MM.1S (cell line): Measurements from ENCODE around the gene PLPP3.

Experiments
- DNase-seq: peaks from one replicate; pipeline ENCODE4 v3.0.0-alpha.2; 2015
- H2AFZ ChIP-seq: fragments of 300-600 bp; sonication (generic); 2 replicates; pipeline ENCODE4 v1.6.0; 2016; ENCODE audit warnings: antibody characterized with exemption, low read length
- H3F3A ChIP-seq: fragments of 300-600 bp; sonication (generic); 2 replicates; pipeline ENCODE4 v1.6.1; 2016; ENCODE audit warnings: mild to moderate bottlenecking, antibody characterized with exemption, low read length, moderate library complexity, mixed read lengths; ENCODE audit not compliant: insufficient read depth
- H3K27ac ChIP-seq: fragments of 300-600 bp; sonication (generic); 2 replicates; pipeline ENCODE4 v1.5.1; 2016; ENCODE audit warnings: mild to moderate bottlenecking, low read length
- H3K27me3 ChIP-seq: fragments of 300-600 bp; sonication (generic); replicated peaks from 2 replicates; pipeline ENCODE4 v1.6.0; 2016; ENCODE audit warnings: low read length; ENCODE audit not compliant: insufficient read depth
- H3K36me3 ChIP-seq: fragments of 300-600 bp; sonication (generic); replicated peaks from 2 replicates; pipeline ENCODE4 v1.6.1; 2016; ENCODE audit warnings: mild to moderate bottlenecking, low read length, mixed read lengths; ENCODE audit not compliant: insufficient read depth
- H3K4me1 ChIP-seq: fragments of 300-600 bp; sonication (generic); 2 replicates; pipeline ENCODE4 v1.6.1; 2016; ENCODE audit warnings: low read length, mixed read lengths
- H3K4me2 ChIP-seq: fragments of 300-600 bp; sonication (generic); 2 replicates; pipeline ENCODE4 v1.6.0; 2016; ENCODE audit warnings: low read depth, low read length
- H3K4me3 ChIP-seq: fragments of 300-600 bp; sonication (generic); 2 replicates; pipeline ENCODE4 v1.5.1; 2016; ENCODE audit warnings: low read length, mixed read lengths
- H3K79me2 ChIP-seq: fragments of 300-600 bp; sonication (generic); 2 replicates; pipeline ENCODE4 v1.6.1; 2016; ENCODE audit warnings: mixed run types, low read length, mixed read lengths
- H3K9ac ChIP-seq: fragments of 300-600 bp; sonication (generic); 2 replicates; pipeline ENCODE4 v1.6.1; 2016; ENCODE audit warnings: low read length, mixed read lengths
- H3K9me2 ChIP-seq: fragments of 300-600 bp; sonication (generic); replicated peaks from 2 replicates; pipeline ENCODE4 v1.6.1; 2016; ENCODE audit warnings: mild to moderate bottlenecking, low read length, mixed read lengths; ENCODE audit not compliant: insufficient read depth
- H3K9me3 ChIP-seq: fragments of 300-600 bp; sonication (generic); replicated peaks from 2 replicates; pipeline ENCODE4 v1.6.1; 2016; ENCODE audit warnings: mild to moderate bottlenecking, low read length, mixed read lengths; ENCODE audit not compliant: insufficient read depth
- H4K20me1 ChIP-seq: fragments of 300-600 bp; sonication (generic); 2 replicates; pipeline ENCODE4 v1.6.1; 2016; ENCODE audit warnings: mild to moderate bottlenecking, low read length, moderate library complexity, mixed read lengths; ENCODE audit not compliant: insufficient read depth
- EZH2 ChIP-seq: fragments of 300-600 bp; sonication (generic); optimal IDR thresholded peaks from 2 replicates; pipeline ENCODE3; 2017; ENCODE audit warnings: low read depth, mild to moderate bottlenecking, antibody characterized with exemption, low read length, mixed read lengths
- EZH2phosphoT487 ChIP-seq: fragments of 300-600 bp; sonication (generic); IDR thresholded peaks from 2 replicates; pipeline ENCODE4 v1.6.1; 2018; ENCODE audit warnings: antibody characterized with exemption, low read length
- TF ChIP-seq, protein P1 (sequence below): fragments of 300-600 bp; sonication (generic); IDR thresholded peaks from 2 replicates; pipeline ENCODE4 v1.5.1; 2016; ENCODE audit warnings: antibody characterized with exemption, low read length, mixed read lengths

The PLPP3 gene

DNA sequence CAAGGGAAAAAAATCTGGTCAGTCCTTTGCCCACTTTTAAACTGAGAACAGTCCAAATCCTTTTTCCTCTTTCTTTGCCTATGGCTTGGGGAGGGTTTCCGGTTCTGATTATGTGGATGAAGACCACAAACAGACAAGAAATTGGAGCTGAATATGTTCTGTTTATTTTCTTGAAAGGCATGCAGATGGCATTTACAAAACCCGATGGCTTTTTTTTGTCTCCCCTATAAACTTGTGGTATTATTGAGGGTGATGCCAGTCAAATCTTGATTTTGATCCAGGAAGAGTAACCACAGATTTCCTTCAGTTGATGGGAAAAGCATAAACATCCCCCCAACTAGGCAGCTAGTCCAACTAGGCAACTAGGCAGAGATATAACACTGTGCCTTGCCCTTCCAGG lies 38.9 kb downstream of the PLPP3 start:
- Histone ChIP-seq H3K36me3 (no peaks in the 10 kb centered on the region), H2AFZ (no peak overlapping the region), H3K27me3 (no peaks in the 10 kb centered on the region), H3K4me3 (no peak overlapping the region), H4K20me1 (no peaks in the 10 kb centered on the region), H3K9me2 (no peaks in the 10 kb centered on the region), H3K9me3 (no peaks in the 10 kb centered on the region), H3K27ac (no peak overlapping the region), H3F3A (no peaks in the 10 kb centered on the region), H3K9ac (no peak overlapping the region), H3K4me1 (no peaks in the 10 kb centered on the region), H3K4me2 (no peak overlapping the region), H3K79me2 (no peaks in the 10 kb centered on the region)
- no peak for DNase-seq
- TF ChIP-seq EZH2 (no peak), EZH2phosphoT487 (no peak)
- TF ChIP-seq, protein P1, sequence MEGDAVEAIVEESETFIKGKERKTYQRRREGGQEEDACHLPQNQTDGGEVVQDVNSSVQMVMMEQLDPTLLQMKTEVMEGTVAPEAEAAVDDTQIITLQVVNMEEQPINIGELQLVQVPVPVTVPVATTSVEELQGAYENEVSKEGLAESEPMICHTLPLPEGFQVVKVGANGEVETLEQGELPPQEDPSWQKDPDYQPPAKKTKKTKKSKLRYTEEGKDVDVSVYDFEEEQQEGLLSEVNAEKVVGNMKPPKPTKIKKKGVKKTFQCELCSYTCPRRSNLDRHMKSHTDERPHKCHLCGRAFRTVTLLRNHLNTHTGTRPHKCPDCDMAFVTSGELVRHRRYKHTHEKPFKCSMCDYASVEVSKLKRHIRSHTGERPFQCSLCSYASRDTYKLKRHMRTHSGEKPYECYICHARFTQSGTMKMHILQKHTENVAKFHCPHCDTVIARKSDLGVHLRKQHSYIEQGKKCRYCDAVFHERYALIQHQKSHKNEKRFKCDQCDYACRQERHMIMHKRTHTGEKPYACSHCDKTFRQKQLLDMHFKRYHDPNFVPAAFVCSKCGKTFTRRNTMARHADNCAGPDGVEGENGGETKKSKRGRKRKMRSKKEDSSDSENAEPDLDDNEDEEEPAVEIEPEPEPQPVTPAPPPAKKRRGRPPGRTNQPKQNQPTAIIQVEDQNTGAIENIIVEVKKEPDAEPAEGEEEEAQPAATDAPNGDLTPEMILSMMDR, result no peak

DNA sequence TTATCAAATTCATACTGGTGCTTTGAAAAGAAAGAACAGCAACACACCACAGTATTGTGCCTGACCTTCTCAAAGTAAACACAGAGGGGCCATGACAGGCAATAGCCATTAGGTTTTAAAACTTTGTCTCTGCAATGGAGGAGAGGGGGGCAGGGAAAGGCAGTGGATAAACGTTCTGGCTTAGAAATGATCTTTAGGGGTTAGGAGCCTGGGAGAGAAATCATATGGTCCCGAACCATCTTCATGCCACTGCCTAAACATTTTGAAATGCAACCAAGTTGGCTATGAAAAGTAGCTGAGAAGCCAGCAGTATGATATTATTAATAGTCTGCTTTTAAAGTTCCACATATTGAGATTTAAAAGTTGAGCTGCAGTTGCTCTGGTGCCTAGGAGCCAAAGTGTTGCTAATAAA lies 39.8 kb downstream of the PLPP3 start:
- Histone ChIP-seq H3K9ac (no peak overlapping the region), H4K20me1 (no peaks in the 10 kb centered on the region), H3K36me3 (no peaks in the 10 kb centered on the region), H3K4me2 (no peak overlapping the region), H3K4me1 (no peaks in the 10 kb centered on the region), H3K79me2 (no peaks in the 10 kb centered on the region), H3F3A (no peaks in the 10 kb centered on the region), H3K9me2 (no peaks in the 10 kb centered on the region), H3K27ac (no peak overlapping the region), H2AFZ (no peak overlapping the region), H3K9me3 (no peaks in the 10 kb centered on the region), H3K4me3 (no peak overlapping the region), H3K27me3 (no peaks in the 10 kb centered on the region)
- DNase-seq, result no peak
- TF ChIP-seq, protein P1, result no peak
- TF ChIP-seq EZH2phosphoT487 (no peak), EZH2 (no peak)

- Histone ChIP-seq H3K4me2 (no peak overlapping the region), H3K27ac (no peak overlapping the region), H3F3A (no peaks in the 10 kb centered on the region), H3K4me3 (no peak overlapping the region), H4K20me1 (no peaks in the 10 kb centered on the region), H3K36me3 (no peaks in the 10 kb centered on the region), H3K27me3 (no peaks in the 10 kb centered on the region), H3K9me3 (no peaks in the 10 kb centered on the region), H3K79me2 (no peaks in the 10 kb centered on the region), H3K9ac (no peak overlapping the region), H3K4me1 (no peaks in the 10 kb centered on the region), H3K9me2 (no peaks in the 10 kb centered on the region), H2AFZ (no peak overlapping the region)
- TF ChIP-seq EZH2, result no peak
- TF ChIP-seq, protein P1, result no peak
- TF ChIP-seq EZH2phosphoT487, result no peak
- no peak for DNase-seq
Observed at GRCh38 chr1:56538532-56538931, 40.8 kb downstream of the PLPP3 start.

- no peaks in the 10 kb centered on the region for H3K4me1 ChIP-seq
- H3K27ac ChIP-seq, result no peak overlapping the region
- H3K27me3 ChIP-seq, result no peaks in the 10 kb centered on the region
Observed at GRCh38 chr1:56537660-56538059, 41.7 kb downstream of the PLPP3 start.

More at GRCh38 chr1:56537660-56538059, 41.7 kb downstream of the PLPP3 start:
- DNase-seq, result no peak
- Histone ChIP-seq H2AFZ (no peak overlapping the region), H3F3A (no peaks in the 10 kb centered on the region), H3K4me3 (no peak overlapping the region), H3K9me3 (no peaks in the 10 kb centered on the region), H3K9me2 (no peaks in the 10 kb centered on the region), H3K79me2 (no peaks in the 10 kb centered on the region), H3K4me2 (no peak overlapping the region), H4K20me1 (no peaks in the 10 kb centered on the region), H3K9ac (no peak overlapping the region), H3K36me3 (no peaks in the 10 kb centered on the region)
- TF ChIP-seq EZH2phosphoT487, result no peak
- no peak for TF ChIP-seq EZH2
- TF ChIP-seq, protein P1, result no peak
